ENCODE results near the gene POLDIP3.
"Not testable (repeated sequence)": the region's sequence is repeated elsewhere in the genome, so short reads cannot be mapped to it uniquely, and the experiment has no call there.

POLDIP3 gene

GRCh38 chr22:42575996-42576574 lies 38.6 kb downstream of the POLDIP3 start:
- not testable (repeated sequence) for H4K5ac ChIP-seq (ENCODE audit: low read length); H3K79me1 ChIP-seq (ENCODE audit: low read length); H4K8ac ChIP-seq (ENCODE audit: low read depth, low read length); DNase-seq; H3K4ac ChIP-seq (ENCODE audit: low read depth, low read length); H3K56ac ChIP-seq (ENCODE audit: low read length); H3K4me1 ChIP-seq (ENCODE audit: control insufficient read depth, low read depth, low read length); H3K23ac ChIP-seq (ENCODE audit: low read length); H3K9ac ChIP-seq (ENCODE audit: low read length); H2AK5ac ChIP-seq (ENCODE audit: low read length); H3K18ac ChIP-seq (ENCODE audit: low read length); H2BK5ac ChIP-seq (ENCODE audit: low read length); H3K36me3 ChIP-seq (ENCODE audit: control insufficient read depth, insufficient read depth, low read length); H3K4me2 ChIP-seq (ENCODE audit: low read length); H2BK120ac ChIP-seq (ENCODE audit: low read depth, low read length); H3K27me3 ChIP-seq (ENCODE audit: insufficient read depth, low read length, poor library complexity); H3K4me3 ChIP-seq (ENCODE audit: low read length); H3K79me2 ChIP-seq (ENCODE audit: control insufficient read depth, insufficient read depth, low read length); H2BK15ac ChIP-seq (replicated peaks; ENCODE audit: low read depth); H3K27ac ChIP-seq (ENCODE audit: low read depth, low read length)
- no CpG with 5 or more reads among the region's 30 CpGs for WGBS (ENCODE audit: extremely low coverage, insufficient coverage, low lambda C conversion rate)

- H4K8ac ChIP-seq (ENCODE audit: low read depth, low read length); H3K27ac ChIP-seq (ENCODE audit: low read depth, low read length); H3K4me1 ChIP-seq (ENCODE audit: control insufficient read depth, low read depth, low read length); H2AK5ac ChIP-seq (ENCODE audit: low read length); H3K18ac ChIP-seq (ENCODE audit: low read length); H3K4me3 ChIP-seq (ENCODE audit: low read length); H3K23ac ChIP-seq (ENCODE audit: low read length); H3K4ac ChIP-seq (ENCODE audit: low read depth, low read length); H3K79me2 ChIP-seq (ENCODE audit: control insufficient read depth, insufficient read depth, low read length); H3K27me3 ChIP-seq (ENCODE audit: insufficient read depth, low read length, poor library complexity); H2BK5ac ChIP-seq (ENCODE audit: low read length); H3K56ac ChIP-seq (ENCODE audit: low read length); H3K79me1 ChIP-seq (ENCODE audit: low read length); H4K5ac ChIP-seq (ENCODE audit: low read length); H2BK120ac ChIP-seq (ENCODE audit: low read depth, low read length); DNase-seq; H2BK15ac ChIP-seq (replicated peaks; ENCODE audit: low read depth); H3K36me3 ChIP-seq (ENCODE audit: control insufficient read depth, insufficient read depth, low read length); H3K9ac ChIP-seq (ENCODE audit: low read length); H3K4me2 ChIP-seq (ENCODE audit: low read length): not testable (repeated sequence)
- WGBS (ENCODE audit: extremely low coverage, insufficient coverage, low lambda C conversion rate), result no CpG with 5 or more reads among the region's 21 CpGs
Observed at GRCh38 chr22:42574468-42574867, 40.2 kb downstream of the POLDIP3 start.

- H3K79me1 ChIP-seq (ENCODE audit: low read length); H3K4ac ChIP-seq (ENCODE audit: low read depth, low read length); H3K27ac ChIP-seq (ENCODE audit: low read depth, low read length); H3K27me3 ChIP-seq (ENCODE audit: insufficient read depth, low read length, poor library complexity); H2BK120ac ChIP-seq (ENCODE audit: low read depth, low read length); H2AK5ac ChIP-seq (ENCODE audit: low read length); H3K4me1 ChIP-seq (ENCODE audit: control insufficient read depth, low read depth, low read length); H3K4me2 ChIP-seq (ENCODE audit: low read length); H3K79me2 ChIP-seq (ENCODE audit: control insufficient read depth, insufficient read depth, low read length); H2BK15ac ChIP-seq (replicated peaks; ENCODE audit: low read depth); H4K5ac ChIP-seq (ENCODE audit: low read length); H4K8ac ChIP-seq (ENCODE audit: low read depth, low read length); H3K18ac ChIP-seq (ENCODE audit: low read length); DNase-seq; H3K23ac ChIP-seq (ENCODE audit: low read length); H3K9ac ChIP-seq (ENCODE audit: low read length); H3K36me3 ChIP-seq (ENCODE audit: control insufficient read depth, insufficient read depth, low read length); H3K4me3 ChIP-seq (ENCODE audit: low read length); H3K56ac ChIP-seq (ENCODE audit: low read length); H2BK5ac ChIP-seq (ENCODE audit: low read length): not testable (repeated sequence)
- WGBS (ENCODE audit: extremely low coverage, insufficient coverage, low lambda C conversion rate), result no CpG with 5 or more reads among the region's 1 CpG
Observed at GRCh38 chr22:42574046-42574445, 40.6 kb downstream of the POLDIP3 start.

- H3K9ac ChIP-seq (ENCODE audit: low read length); H3K4me3 ChIP-seq (ENCODE audit: low read length); H3K79me1 ChIP-seq (ENCODE audit: low read length); H3K36me3 ChIP-seq (ENCODE audit: control insufficient read depth, insufficient read depth, low read length); H3K4me2 ChIP-seq (ENCODE audit: low read length); H4K5ac ChIP-seq (ENCODE audit: low read length); H2AK5ac ChIP-seq (ENCODE audit: low read length); H2BK120ac ChIP-seq (ENCODE audit: low read depth, low read length); H3K27ac ChIP-seq (ENCODE audit: low read depth, low read length); H2BK15ac ChIP-seq (replicated peaks; ENCODE audit: low read depth); H3K27me3 ChIP-seq (ENCODE audit: insufficient read depth, low read length, poor library complexity); H3K4ac ChIP-seq (ENCODE audit: low read depth, low read length); H3K4me1 ChIP-seq (ENCODE audit: control insufficient read depth, low read depth, low read length); H3K79me2 ChIP-seq (ENCODE audit: control insufficient read depth, insufficient read depth, low read length); H2BK5ac ChIP-seq (ENCODE audit: low read length); H3K23ac ChIP-seq (ENCODE audit: low read length); H3K18ac ChIP-seq (ENCODE audit: low read length); H3K56ac ChIP-seq (ENCODE audit: low read length); H4K8ac ChIP-seq (ENCODE audit: low read depth, low read length); DNase-seq: not testable (repeated sequence)
- WGBS (ENCODE audit: extremely low coverage, insufficient coverage, low lambda C conversion rate), result no CpG with 5 or more reads among the region's 12 CpGs
Observed at GRCh38 chr22:42571068-42571467, 43.6 kb downstream of the POLDIP3 start.

GRCh38 chr22:42570580-42570979 lies 44.1 kb downstream of the POLDIP3 start:
- H3K9ac ChIP-seq (ENCODE audit: low read length); H3K36me3 ChIP-seq (ENCODE audit: control insufficient read depth, insufficient read depth, low read length); H3K23ac ChIP-seq (ENCODE audit: low read length); H2BK5ac ChIP-seq (ENCODE audit: low read length); H2BK120ac ChIP-seq (ENCODE audit: low read depth, low read length); H3K4me2 ChIP-seq (ENCODE audit: low read length); H4K5ac ChIP-seq (ENCODE audit: low read length); H3K27ac ChIP-seq (ENCODE audit: low read depth, low read length); H2AK5ac ChIP-seq (ENCODE audit: low read length); H3K4ac ChIP-seq (ENCODE audit: low read depth, low read length); H3K4me1 ChIP-seq (ENCODE audit: control insufficient read depth, low read depth, low read length); H3K27me3 ChIP-seq (ENCODE audit: insufficient read depth, low read length, poor library complexity); H3K79me2 ChIP-seq (ENCODE audit: control insufficient read depth, insufficient read depth, low read length); H3K18ac ChIP-seq (ENCODE audit: low read length); H3K79me1 ChIP-seq (ENCODE audit: low read length); H4K8ac ChIP-seq (ENCODE audit: low read depth, low read length); H3K4me3 ChIP-seq (ENCODE audit: low read length); H2BK15ac ChIP-seq (replicated peaks; ENCODE audit: low read depth): not testable (repeated sequence)
- H3K56ac ChIP-seq (ENCODE audit: low read length), result peak overlapping the region; percentile 15
- no CpG with 5 or more reads among the region's 9 CpGs for WGBS (ENCODE audit: extremely low coverage, insufficient coverage, low lambda C conversion rate)
- DNase-seq, result peak; percentile 36

GRCh38 chr22:42567950-42568349 lies 46.7 kb downstream of the POLDIP3 start:
- not testable (repeated sequence) for H2AK5ac ChIP-seq (ENCODE audit: low read length); H3K18ac ChIP-seq (ENCODE audit: low read length); H3K56ac ChIP-seq (ENCODE audit: low read length); H2BK120ac ChIP-seq (ENCODE audit: low read depth, low read length); H3K27ac ChIP-seq (ENCODE audit: low read depth, low read length); H3K36me3 ChIP-seq (ENCODE audit: control insufficient read depth, insufficient read depth, low read length); H3K23ac ChIP-seq (ENCODE audit: low read length); H3K4me1 ChIP-seq (ENCODE audit: control insufficient read depth, low read depth, low read length); DNase-seq; H3K79me2 ChIP-seq (ENCODE audit: control insufficient read depth, insufficient read depth, low read length); H3K4me3 ChIP-seq (ENCODE audit: low read length); H2BK5ac ChIP-seq (ENCODE audit: low read length); H3K4ac ChIP-seq (ENCODE audit: low read depth, low read length); H3K79me1 ChIP-seq (ENCODE audit: low read length); H4K8ac ChIP-seq (ENCODE audit: low read depth, low read length); H3K9ac ChIP-seq (ENCODE audit: low read length); H4K5ac ChIP-seq (ENCODE audit: low read length); H3K4me2 ChIP-seq (ENCODE audit: low read length); H2BK15ac ChIP-seq (replicated peaks; ENCODE audit: low read depth); H3K27me3 ChIP-seq (ENCODE audit: insufficient read depth, low read length, poor library complexity)
- no CpG with 5 or more reads among the region's 6 CpGs for whole genome bisulfite sequencing (ENCODE audit: extremely low coverage, insufficient coverage, low lambda C conversion rate)

Measured in mesendoderm (in vitro differentiated cells).